GM19193 (cell line): ENCODE data around the gene POSTN.

ENCODE experiments used
- POLR2A ChIP-seq: IDR thresholded peaks from 4 replicates; pipeline ENCODE4 v1.6.1; 2011; ENCODE audit not compliant: insufficient read depth, insufficient read length; ENCODE audit errors: extremely low read depth

The POSTN gene

GRCh38 chr13:37598597-37598996 is at the start of gene POSTN:
Gene POSTN, minus strand, starts transcription at chr13:37598768. Its CDS starts 42 bp downstream, at chr13:37598726.
- no peak for TF ChIP-seq POLR2A

GRCh38 chr13:37647031-37647650 is 48.6 kb upstream of the POSTN start:
- no peak for TF ChIP-seq POLR2A

GRCh38 chr13:37646531-37646930 is 48.0 kb upstream of the POSTN start:
- no peak for TF ChIP-seq POLR2A

GRCh38 chr13:37645181-37645740 is 46.7 kb upstream of the POSTN start:
- no peak for TF ChIP-seq POLR2A

- TF ChIP-seq POLR2A, result no peak
These were observed 42.8 kb upstream of the POSTN start for GRCh38 chr13:37641391-37641790.

- no peak for TF ChIP-seq POLR2A
These were observed 41.9 kb upstream of the POSTN start for GRCh38 chr13:37640499-37640898.

GRCh38 chr13:37636701-37637100 is 38.1 kb upstream of the POSTN start:
- no peak for TF ChIP-seq POLR2A

- TF ChIP-seq POLR2A, result no peak
These were observed 33.7 kb upstream of the POSTN start for GRCh38 chr13:37632294-37632693.

- no peak for TF ChIP-seq POLR2A
These were observed 28.9 kb upstream of the POSTN start for GRCh38 chr13:37627428-37627827.

GRCh38 chr13:37621811-37622361 is 23.3 kb upstream of the POSTN start:
- no peak for TF ChIP-seq POLR2A

GRCh38 chr13:37618554-37618953 is 20.0 kb upstream of the POSTN start:
- TF ChIP-seq POLR2A, result no peak

GRCh38 chr13:37617173-37617572 is 18.6 kb upstream of the POSTN start:
- no peak for TF ChIP-seq POLR2A

GRCh38 chr13:37616131-37616530 is 17.6 kb upstream of the POSTN start:
- TF ChIP-seq POLR2A, result no peak

- TF ChIP-seq POLR2A, result no peak
These were observed 16.7 kb upstream of the POSTN start for GRCh38 chr13:37615276-37615675.

- no peak for TF ChIP-seq POLR2A
These were observed 15.1 kb upstream of the POSTN start for GRCh38 chr13:37613638-37614037.

- TF ChIP-seq POLR2A, result no peak
These were observed 14.7 kb upstream of the POSTN start for GRCh38 chr13:37613236-37613635.

- TF ChIP-seq POLR2A, result no peak
These were observed 10.3 kb upstream of the POSTN start for GRCh38 chr13:37608750-37609339.

GRCh38 chr13:37602733-37603381 is 4.3 kb upstream of the POSTN start:
- TF ChIP-seq POLR2A, result no peak
